EL (cell line): Measurements from ENCODE around the gene RNF152.
A peak's percentile ranks its signal among the peaks of the same experiment; 100 is the strongest.

Experiments used
- DNase-seq: peaks from one replicate; pipeline ENCODE4 v3.0.0-alpha.2; 2016

RNF152 gene, protein sequence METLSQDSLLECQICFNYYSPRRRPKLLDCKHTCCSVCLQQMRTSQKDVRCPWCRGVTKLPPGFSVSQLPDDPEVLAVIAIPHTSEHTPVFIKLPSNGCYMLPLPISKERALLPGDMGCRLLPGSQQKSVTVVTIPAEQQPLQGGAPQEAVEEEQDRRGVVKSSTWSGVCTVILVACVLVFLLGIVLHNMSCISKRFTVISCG

DNA sequence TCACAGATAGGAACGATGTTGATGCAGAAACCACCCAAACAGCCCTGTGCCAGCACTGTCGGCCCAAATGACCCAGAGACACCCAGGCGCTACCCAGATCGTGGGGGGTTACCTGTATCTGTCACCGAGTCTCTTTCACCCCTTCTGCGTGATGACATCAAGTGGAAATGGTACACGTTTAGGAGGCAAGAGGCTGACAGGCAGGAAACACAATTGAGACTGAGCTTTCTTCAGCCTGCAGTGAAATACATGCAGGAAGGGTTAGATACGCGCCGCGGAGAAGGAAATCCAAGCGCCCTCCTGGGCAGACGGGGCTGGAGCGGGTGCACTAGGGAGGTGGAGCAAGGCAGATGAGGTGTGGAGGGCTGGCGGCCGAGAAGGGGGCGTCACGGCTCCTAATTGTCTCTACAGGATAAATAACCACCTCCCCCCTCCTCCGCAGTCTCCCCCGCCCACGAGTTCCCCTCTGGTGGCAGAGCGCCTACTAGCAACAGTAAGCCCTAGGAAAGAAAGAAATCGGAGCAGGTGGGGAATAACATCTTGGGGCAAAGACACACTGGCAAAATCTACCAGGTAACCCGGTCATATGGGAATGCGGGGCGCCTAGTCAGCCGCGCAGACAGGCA lies at the start of gene RNF152:
Gene RNF152 (minus strand): TSS at position 325 of the 626 bp plus-strand sequence. CDS start 76,544 bp downstream, outside the sequence.
- DNase-seq, result peak; percentile 12

DNA sequence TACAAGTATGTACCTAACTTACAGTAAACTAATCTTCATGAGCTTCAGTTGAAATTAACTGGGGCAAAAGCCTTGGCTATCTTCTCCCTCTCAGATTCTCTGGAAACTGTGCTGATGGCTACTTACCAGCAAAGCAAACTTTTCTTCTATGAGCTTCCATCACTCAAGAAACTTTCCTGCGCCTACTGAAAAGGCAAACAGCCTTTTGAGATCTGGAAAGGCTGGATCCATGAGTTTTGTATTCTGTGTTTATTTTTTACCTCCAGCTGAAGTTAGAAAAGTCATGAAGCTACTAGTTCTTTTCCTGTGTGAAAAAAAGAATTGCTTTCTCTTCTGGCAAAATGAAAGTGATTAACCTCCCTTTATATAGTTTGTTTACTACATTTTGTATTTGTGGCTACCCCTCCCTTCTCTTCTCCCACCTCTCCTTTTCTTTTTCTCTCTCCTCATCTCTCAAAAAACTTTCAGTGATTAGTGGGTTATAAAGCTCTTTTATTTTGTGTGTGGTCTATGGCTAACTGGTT lies 49.2 kb upstream of the RNF152 start:
- DNase-seq, result no peak

DNA sequence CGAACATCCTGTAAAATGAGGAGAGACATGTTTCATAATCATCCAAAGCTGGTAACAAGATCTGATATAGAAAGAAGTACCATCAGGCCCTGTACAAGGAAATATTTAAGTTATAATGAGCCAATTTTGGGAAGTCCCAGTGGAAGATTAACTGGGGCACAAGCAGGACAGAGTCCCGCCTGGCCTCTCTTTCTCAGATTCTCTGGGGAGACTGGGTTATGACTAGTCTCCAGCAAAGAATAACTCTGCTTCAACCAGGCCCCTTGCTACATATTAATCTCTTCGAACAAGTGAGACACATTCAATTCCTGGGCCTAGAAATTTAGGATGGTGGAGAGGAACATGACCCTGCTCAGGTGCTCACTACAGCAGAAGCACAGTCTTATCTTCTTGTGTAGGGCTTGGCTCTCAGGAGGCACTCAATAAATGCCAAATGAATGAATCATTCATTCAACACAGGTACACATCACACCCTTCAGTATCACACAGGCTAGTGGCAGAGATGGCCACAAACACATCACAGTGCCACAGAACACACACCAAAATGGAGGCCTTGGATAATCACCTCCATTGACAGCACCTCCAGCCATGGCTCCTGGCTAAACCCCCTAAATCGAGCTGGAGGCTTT lies 46.4 kb upstream of the RNF152 start:
- DNase-seq, result no peak

DNA sequence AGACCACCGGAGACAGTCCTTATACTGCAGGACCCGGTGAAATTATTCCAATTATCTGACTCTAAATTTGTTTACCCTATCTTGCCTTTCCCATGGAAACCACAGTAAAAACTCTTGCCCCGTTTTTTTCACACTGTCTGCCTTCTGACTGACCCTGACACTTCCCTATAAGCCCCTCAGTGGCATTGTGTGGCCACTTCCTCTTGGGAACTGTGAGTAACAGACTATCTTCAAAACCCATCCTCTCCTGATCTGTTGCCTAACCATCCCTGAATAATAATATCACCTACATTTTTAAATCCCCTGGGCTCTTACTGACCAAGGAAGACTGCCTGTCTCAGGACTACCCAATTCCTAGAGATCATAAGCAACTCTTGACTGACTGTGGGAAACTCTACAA lies 42.6 kb upstream of the RNF152 start:
- no peak for DNase-seq

DNA sequence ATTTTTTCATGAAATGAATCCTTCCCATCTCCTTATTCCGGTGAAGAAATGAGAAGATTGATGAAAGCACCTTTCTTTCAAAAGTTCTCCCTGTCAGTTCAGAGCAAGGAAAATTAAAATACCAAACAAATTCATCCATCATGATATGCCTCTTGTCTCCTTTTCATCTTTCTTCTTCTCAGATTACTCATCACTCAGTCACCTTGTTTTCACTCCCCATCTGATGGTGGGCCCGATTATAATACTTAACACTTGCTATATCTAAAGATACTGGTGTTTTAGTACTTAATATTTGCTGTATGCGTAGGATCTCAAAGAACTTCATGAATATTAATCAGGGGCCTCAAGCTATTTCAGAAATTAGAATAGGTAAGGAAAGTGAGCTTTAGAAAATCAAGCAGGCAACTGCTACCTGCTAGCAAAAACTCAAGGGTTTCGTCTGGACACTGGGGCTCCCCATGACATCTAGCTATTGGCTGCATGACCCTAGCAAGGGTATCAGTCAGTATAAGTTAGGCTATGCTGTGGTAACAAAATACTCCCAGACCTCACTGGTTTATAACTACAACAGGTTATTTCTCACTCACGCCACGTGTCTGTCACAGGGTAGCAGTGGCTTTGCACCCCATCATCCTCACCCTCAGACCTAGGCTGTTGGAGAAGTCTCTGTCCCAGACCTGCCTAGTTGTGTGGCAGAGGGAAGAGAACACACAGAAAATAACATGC lies 39.0 kb upstream of the RNF152 start:
- no peak for DNase-seq

DNA sequence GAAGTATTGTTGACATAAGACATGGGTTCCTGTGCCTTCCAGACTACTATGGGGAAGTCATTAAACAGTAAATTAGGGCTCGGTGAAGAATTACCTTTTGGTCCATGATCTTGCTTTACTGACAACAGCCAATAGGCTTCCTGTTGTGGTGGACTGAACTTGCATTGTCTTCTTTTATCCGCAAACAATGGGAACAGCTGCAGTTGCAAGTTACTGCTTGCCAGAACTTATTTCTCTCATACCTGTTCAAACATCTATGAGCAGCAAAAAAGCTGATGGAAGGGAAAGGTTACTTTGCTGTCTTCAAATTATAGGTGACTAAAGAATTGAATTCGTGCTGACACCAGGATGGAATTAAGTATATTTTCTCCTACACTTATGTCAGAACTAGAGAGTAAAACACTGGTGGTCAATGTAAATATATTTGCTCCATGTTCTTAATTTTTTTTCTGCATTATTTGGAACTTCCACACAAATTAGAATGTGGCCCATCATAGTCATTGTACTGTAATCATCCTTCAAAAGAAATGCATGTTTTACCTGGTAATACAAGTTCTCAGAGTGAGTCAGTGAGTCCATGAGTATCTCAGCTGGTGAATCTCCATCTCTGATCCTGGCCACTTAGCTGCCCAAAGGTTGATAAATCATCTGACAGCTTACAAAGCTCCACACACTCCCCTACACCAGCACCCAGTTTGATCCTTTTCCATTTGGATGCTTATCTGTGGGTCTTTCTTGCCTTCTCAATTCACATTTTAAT lies 37.3 kb upstream of the RNF152 start:
- no peak for DNase-seq

DNA sequence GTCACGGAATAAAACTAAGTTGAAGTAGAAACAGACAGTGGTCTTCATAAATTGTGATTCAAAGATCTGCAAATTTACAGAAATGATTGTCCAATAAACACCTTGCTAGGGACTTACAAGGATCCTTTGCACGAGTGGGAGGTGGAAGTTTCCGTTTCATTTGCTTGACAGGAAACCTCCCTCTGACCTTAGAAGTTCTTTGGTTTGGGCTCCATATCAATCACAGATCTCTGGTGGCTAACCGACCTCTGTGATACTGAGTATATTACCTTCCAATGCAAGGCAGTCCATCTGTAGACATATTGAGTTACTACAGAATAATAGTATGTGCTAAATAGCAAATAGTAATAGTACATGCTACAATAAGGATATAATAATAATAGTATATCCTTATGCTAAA lies 33.7 kb upstream of the RNF152 start:
- DNase-seq, result no peak

DNA sequence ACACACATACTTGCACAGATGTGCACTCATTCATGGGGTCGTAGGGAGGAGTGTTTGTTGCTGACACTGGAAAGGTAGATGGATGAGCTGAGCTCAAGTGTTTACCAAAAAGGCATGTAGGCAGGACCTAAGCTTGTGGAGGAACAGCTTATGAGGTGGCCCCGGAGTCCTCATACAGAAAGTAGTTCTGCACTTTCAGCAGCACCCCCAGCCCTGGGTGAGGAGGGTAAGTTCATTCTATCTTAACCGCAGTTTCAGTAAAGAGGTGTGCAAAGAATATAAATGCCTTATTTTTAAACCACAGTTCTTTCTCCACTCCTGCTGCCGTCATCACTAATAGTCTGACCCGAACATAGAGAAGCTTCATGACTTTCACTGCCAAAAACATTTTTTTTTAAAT lies 31.7 kb upstream of the RNF152 start:
- no peak for DNase-seq

DNA sequence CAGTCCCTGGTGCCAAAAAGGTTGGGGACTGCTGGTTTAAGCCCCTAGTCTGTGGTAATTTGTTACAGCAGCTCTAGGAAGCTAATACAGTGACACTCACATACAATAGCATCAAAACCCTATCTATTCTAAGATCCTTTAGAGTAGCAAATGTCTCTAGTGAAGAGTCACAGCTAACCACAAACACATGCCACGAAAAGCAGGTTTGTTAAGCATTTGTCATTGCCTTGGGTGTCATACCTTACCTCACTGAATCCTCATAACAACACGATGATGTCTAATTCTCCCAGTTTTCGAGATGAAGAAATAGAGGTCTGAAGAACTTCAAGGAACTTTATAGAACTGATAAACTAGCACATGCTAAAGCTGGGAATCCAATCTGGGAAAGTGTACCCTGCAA lies 29.6 kb upstream of the RNF152 start:
- no peak for DNase-seq

DNA sequence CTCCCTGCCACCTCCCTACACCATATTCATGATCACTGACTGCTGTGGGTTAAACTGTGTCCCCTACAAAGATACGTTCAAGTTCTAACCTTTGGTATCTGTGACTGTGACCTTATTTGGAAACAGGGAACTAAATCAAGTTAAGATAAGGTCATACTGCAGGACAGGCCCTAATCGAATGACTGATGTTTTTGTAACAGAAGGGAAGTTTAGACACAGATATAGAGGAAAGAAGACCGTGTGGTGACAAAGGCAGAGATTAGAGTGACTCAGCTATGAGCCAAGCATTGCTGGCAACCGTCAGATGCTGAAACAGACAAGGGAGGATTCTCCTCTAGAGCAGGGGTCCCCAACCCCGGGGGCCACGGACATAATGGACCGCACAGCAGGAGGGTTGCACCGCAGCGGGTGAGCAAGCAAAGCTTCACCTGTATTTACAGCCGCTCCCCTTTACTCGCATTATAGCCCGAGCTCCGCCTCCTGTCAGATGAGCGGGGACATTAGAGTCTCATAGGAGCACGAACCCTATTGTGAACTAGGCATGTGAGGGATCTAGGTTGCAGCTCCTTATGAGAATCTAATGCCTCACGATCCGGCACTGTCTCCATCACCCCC lies 28.9 kb upstream of the RNF152 start:
- DNase-seq, result no peak

DNA sequence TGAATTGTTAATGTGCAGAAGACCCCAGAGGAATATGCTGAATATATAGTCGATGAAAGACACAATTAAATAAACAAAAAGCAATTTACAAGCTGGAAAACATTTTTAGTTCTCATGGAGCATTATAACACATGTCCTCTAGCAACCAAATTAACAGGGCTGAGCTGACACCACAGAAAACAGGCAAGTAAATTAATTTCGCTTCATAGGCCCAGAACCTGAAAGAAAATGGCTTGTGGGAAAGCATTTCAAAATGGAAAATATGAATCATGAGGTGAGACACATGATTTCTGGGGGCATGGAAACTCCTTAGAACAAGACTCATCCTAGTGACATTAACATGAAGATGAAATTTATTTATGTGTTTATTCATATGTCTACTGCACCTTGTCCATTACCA lies 25.0 kb upstream of the RNF152 start:
- no peak for DNase-seq

DNA sequence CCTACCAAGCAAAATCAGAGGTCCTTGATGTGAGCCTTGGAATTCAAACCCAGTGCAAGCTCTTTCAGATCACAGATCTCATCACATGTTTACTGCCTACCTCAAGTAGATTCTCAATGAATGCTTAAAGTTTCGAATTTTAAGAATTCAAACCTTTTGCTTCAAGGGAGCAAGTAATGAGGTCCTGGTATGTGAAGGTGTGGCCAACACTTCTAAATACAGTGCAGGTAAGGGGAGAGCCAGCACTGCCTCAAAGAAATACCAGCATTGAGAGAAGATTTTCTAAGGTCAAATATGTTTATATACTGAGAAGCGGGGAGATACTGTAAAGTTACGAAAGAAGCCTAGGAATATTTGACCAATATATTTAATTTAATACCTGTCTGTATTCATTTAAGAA lies 19.7 kb upstream of the RNF152 start:
- no peak for DNase-seq

DNA sequence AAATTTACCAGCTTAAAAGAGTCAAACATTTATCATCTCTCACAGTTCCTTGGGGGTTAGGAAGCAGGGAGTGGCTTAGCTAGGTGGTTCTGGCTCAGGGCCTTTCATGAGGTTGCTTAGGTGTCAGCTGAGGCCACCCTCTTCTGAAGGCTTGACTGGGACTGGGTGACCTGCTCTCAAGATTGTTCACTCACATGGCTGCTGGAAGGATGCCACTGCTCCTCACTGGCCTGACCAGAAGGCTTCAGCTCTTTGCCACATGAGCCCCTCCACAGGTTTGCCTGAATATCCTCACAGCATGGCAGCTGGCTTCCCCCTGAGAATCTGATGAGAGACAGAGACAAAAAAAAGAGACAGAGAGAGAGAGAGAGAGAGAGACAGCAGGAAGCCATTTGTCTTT lies 17.3 kb upstream of the RNF152 start:
- DNase-seq, result no peak

DNA sequence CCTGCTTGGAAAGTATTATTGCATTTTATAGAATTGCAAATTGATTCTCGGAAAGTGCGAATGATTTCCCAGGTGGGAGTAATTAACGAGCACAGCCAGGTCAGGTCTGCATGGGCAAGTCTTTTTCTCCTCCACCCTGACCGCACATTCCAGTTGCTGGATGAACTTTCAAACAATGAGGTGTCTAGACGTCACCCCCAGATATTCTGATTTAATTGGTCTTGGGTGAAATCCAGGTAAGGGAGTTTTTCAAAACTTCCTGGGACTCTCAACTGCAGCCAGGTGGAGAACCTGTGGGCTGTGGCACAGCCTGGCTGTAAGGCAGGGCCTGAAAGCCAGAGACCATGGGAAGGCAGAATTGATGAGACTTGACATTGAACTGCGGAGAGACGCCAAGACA lies 15.9 kb upstream of the RNF152 start:
- DNase-seq, result no peak

DNA sequence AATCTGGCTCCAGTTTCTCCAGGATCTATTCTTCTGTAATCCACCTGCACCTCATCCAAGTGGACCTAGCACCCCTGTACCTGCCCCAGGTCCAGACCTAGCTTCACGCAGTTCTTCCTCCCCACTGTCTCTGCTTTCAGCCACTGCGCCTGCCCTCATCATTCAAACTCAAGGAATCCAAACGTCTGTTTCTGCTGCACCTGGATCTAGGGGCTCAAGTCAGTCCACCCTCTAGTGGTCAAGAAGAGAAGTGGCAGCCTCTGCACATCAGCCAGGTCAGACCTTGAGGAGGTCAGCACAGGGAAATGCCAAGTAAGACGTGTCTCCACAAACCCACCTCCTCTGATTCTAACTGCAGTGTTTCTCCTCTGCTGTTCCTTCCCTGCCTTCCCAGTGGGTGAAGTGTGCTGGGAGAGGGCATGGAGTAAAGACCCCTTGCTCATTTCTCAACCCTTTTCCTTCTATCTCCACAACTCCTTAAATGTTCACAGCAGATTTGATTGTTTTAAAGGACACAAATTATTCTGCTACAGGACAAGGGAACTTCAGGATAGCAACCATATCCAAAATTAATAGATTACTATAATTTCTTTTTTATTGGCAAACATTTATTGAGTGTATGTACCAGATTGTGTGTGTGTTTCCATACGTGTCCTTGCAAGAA lies 8.6 kb upstream of the RNF152 start:
- DNase-seq, result peak; percentile 57

DNA sequence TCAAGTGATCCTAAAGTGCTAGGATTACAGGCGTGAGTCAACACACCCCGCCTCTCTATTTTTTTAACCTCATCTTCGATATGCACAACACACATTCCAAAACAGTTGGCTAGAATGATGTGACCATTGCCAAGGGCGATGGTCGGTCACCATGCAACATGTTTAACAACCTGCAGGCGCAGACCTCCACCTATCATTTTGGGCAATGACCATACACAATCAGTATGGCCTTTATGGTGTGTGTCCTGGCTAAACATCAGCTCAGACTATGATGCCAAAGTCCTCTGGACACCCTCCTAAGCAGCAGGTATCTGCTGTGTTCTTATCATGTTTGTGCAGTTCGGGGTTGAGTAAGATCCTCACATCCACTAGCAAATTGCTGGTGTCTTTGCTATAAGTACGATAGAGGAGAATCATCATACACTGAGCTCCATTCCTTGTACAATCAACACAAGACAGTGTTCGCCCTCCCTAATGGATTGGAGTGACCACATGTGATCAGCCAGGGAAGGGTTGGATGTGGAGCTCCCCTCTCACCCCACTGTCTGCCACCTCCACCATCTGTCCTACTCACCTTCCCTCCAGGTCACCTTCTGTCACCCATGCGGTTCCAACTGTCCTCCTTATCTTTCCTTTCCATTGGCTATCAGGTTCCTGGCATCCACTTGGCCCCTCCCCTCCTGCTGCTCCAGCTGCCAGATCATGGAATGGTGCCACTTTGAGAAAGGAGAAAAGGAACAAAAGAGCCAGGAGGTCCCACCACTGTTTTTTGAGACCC lies 7.9 kb upstream of the RNF152 start:
- DNase-seq, result no peak

DNA sequence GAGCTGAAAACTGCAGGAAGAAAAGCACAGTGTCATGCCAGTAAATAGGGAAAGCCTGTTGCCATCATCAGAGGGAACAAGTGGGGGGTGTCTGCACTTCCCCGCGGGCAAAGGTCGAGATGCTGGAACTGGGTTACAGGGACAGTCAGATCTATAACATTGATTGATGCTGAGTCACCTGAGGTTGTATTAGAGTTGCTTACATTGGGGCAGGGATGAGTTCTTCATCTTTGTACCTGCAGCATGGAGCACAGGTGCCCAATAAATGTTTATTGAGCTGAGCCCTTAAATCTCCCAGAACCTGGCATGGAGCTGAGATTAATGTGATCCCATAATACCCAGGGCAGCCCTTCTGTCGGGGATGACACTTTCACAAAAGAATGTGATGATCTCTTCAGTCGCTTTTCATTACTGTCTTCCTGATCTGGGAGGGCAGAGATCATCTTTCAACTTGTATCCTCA lies 5.9 kb upstream of the RNF152 start:
- peak; percentile 55 for DNase-seq

DNA sequence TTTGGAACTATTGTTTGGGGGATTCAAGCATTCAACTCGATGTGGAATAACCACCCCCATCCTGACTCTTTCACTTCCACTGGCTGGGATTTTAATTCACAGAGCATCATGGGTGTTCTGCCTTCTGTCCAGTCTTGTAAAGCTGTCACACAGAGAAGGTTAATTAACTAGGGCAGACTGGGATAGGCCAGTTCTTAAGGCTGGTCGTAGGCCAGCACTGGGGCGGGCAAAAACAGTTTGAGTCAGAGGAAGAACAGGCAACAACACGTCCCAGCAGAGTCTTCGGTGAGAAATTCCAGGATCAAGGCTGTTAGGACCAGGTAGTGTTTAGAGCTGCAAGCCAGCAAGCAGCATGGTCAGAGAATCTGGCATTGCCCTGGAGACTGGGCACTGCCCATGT lies 4.0 kb upstream of the RNF152 start:
- DNase-seq, result peak; percentile 68

DNA sequence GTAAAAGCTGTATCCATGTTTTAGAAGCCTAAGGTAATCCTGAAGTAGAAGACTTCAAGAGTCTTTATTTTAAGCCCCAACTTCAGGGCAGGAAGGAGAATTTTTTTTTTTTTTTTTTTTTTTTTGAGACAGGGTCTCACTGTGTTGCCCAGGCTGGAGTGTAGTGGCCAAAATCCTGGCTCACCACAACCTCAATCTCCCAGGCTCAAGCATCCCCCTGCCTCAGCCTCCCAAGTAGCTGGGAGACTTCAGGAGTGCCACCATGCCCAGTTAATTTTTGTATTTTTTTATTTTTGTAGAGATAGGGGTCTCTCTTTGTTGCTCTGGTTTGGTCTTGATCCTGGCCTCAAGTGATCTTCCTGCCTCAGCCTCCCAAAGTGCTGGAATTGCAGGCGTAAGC lies 3.3 kb upstream of the RNF152 start:
- no peak for DNase-seq

DNA sequence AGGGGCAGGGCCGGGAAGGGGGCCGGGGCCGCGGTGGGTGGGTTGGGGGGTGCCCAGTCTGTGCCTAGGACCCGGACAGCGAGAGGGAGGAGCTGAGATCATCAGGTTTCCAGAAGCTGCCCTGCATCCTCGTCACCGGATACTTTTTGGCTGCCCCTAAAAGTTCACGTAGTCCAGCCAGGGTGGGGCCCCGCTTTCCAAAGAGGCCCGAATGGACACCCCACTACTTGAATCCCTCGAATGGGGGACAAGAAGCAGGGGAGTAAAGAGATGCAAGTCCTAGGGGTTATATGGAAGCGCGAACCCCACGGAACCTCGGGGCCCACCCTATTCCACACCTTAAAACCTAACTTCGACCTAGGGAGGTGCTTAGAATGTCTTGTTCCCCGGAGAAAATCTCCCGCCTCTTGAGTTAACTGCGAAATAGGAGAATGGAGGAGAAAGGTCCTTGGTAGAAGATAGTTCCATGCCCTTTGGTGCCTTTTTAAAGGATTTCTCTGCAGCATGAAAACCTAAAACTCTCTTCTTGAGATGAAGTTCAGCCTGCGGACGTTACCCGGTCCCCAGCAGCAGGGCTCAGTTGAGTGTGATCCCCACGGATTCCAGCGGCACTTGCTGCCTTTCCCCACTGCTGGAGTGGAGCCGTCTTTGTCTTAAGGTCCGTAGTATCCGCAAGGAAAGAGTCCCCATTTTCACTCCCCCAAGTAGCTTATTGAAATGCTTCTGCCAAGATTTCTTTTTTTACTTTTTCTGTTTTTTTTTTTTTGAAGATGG lies 2.1 kb upstream of the RNF152 start:
- peak; percentile 15 for DNase-seq
